ENCODE measurements around the gene ABCC3.

- TF ChIP-seq, protein P1, sequence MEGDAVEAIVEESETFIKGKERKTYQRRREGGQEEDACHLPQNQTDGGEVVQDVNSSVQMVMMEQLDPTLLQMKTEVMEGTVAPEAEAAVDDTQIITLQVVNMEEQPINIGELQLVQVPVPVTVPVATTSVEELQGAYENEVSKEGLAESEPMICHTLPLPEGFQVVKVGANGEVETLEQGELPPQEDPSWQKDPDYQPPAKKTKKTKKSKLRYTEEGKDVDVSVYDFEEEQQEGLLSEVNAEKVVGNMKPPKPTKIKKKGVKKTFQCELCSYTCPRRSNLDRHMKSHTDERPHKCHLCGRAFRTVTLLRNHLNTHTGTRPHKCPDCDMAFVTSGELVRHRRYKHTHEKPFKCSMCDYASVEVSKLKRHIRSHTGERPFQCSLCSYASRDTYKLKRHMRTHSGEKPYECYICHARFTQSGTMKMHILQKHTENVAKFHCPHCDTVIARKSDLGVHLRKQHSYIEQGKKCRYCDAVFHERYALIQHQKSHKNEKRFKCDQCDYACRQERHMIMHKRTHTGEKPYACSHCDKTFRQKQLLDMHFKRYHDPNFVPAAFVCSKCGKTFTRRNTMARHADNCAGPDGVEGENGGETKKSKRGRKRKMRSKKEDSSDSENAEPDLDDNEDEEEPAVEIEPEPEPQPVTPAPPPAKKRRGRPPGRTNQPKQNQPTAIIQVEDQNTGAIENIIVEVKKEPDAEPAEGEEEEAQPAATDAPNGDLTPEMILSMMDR (IDR thresholded peaks at IDR 0.05), result no peak
- TF ChIP-seq POLR2A (IDR thresholded peaks at IDR 0.05), result no peak
Observed at GRCh38 chr17:50614471-50615051, 20.1 kb upstream of the ABCC3 start.
